K562 (cell line): ENCODE measurements around the gene OPCML. TPM values are rescaled to one million over a fixed set of nuclear protein-coding genes. Genes with fewer than 3 reads are reported as not detected.

Source experiments
- ATAC-seq: fragments of 200-7000 bp; cut with Tn5 transposase; 3 replicates; pipeline ENCODE4 v1.9.1; 2020; ENCODE audit warnings: moderate library complexity
- BruUV-seq: library from RNA; stranded (reverse); fragments of 400-500 nt; replicated peaks from 2 replicates; lab custom pipeline; 2021; lab: Mats Ljungman, UMichigan
- CTCF ChIA-PET: fragments of 300-600 bp; formaldehyde crosslinking; extraction: SDS; loops from one replicate; lab custom pipeline; 2021; ENCODE audit warnings: low intra/inter-chr PET ratio; lab: Yijun Ruan, JAX
- POLR2A ChIA-PET: fragments of 300-600, 350-650 bp; sonication (Branson Sonifier 250); formaldehyde crosslinking; extraction: SDS; loops from one replicate; lab custom pipeline; 2021; ENCODE audit warnings: antibody characterized with exemption, inconsistent platforms; lab: Yijun Ruan, JAX
- DNase-seq, 4 experiments: peaks; one replicate each; pipeline versions ENCODE4 v3.0.0 to v3.0.0-alpha.2; 2011 to 2018; ENCODE audit warnings: low spot score in 3 of 4, mixed read lengths in 3 of 4; ENCODE audit errors: extremely low read depth in 1 of 4
- FAIRE-seq: peaks from 2 replicates; lab custom pipeline; 2011; peaks lifted over from hg19 to GRCh38; lab: Jason Lieb, UNC
- H2AFZ ChIP-seq: 2 replicates; pipeline ENCODE4 v1.6.0; 2011; ENCODE audit warnings: low read depth, low read length, control low read depth, inconsistent platforms
- H3K27ac ChIP-seq: fragments of 200-600 bp; 3 replicates; pipeline ENCODE4 v1.8.0; 2011; ENCODE audit warnings: low read depth, mild to moderate bottlenecking, control low read depth, inconsistent platforms, low read length, moderate library complexity, mixed read lengths; ENCODE audit errors: extremely low read depth
- H3K27me3 ChIP-seq, 2 experiments: fragments of 300-600 bp in 1 of 2; 2 replicates in 1 of 2; 3 replicates in 1 of 2; pipeline versions ENCODE4 v1.6.0 to v1.8.0; 2011; ENCODE audit warnings: inconsistent platforms in 2 of 2, low read length in 2 of 2, mild to moderate bottlenecking in 1 of 2, mixed read lengths in 1 of 2, moderate library complexity in 1 of 2; ENCODE audit not compliant: control insufficient read depth in 2 of 2, insufficient read depth in 2 of 2
- H3K36me3 ChIP-seq: fragments of 300-600 bp; 3 replicates; pipeline ENCODE4 v1.8.0; 2011; ENCODE audit warnings: mild to moderate bottlenecking, low read length, inconsistent platforms; ENCODE audit not compliant: control insufficient read depth, insufficient read depth
- H3K4me1 ChIP-seq, 2 experiments: fragments of 200-600 bp in 1 of 2; replicated peaks in 1 of 2; 2 replicates in 1 of 2; 3 replicates in 1 of 2; pipeline versions ENCODE4 v1.5.1 to v1.8.0; 2011; ENCODE audit warnings: inconsistent platforms in 2 of 2, low read length in 2 of 2, mild to moderate bottlenecking in 1 of 2, mixed read lengths in 1 of 2, moderate library complexity in 1 of 2; ENCODE audit not compliant: control insufficient read depth in 2 of 2, insufficient read depth in 2 of 2
- H3K4me2 ChIP-seq: 2 replicates; pipeline ENCODE4 v1.6.1; 2011; ENCODE audit warnings: low read length, control low read depth, inconsistent platforms, mixed read lengths; ENCODE audit not compliant: insufficient read depth
- H3K4me3 ChIP-seq: fragments of 200-600 bp; sonication (generic), shearing (Covaris generic); 2 replicates; pipeline ENCODE4 v1.5.1; 2016; ENCODE audit warnings: control low read depth, inconsistent platforms
- H3K79me2 ChIP-seq: fragments of 200-600 bp; 3 replicates; pipeline ENCODE4 v1.8.0; 2011; ENCODE audit warnings: low read length, inconsistent platforms; ENCODE audit not compliant: control insufficient read depth, insufficient read depth
- H3K9ac ChIP-seq, 2 experiments: 2 replicates each; pipeline versions ENCODE4 v1.6.0 to v1.6.1; 2011; ENCODE audit warnings: low read depth in 2 of 2, low read length in 2 of 2, control low read depth in 1 of 2, inconsistent platforms in 1 of 2, mild to moderate bottlenecking in 1 of 2, mixed read lengths in 1 of 2; ENCODE audit not compliant: insufficient read depth in 1 of 2
- H3K9me1 ChIP-seq: one replicate; pipeline ENCODE4 v1.6.0; 2011; ENCODE audit warnings: inconsistent platforms, mild to moderate bottlenecking, low read length, moderate library complexity; ENCODE audit not compliant: control insufficient read depth, insufficient read depth
- H3K9me3 ChIP-seq: replicated peaks from 2 replicates; pipeline ENCODE4 v1.5.1; 2011; ENCODE audit warnings: low read depth, low read length, inconsistent platforms; ENCODE audit not compliant: control insufficient read depth, insufficient read depth
- H4K20me1 ChIP-seq: replicated peaks from 2 replicates; pipeline ENCODE4 v1.6.1; 2011; ENCODE audit warnings: low read length, inconsistent platforms, mixed read lengths; ENCODE audit not compliant: control insufficient read depth, insufficient read depth
- ARHGAP35 ChIP-seq: fragments of 450-650 bp; IDR thresholded peaks from 2 replicates; pipeline ENCODE4 v1.6.1; 2018; ENCODE audit not compliant: partially characterized antibody
- DACH1 ChIP-seq: fragments of 450-650 bp; IDR thresholded peaks from 2 replicates; pipeline ENCODE4 v1.6.1; 2018; ENCODE audit not compliant: partially characterized antibody
- HINFP ChIP-seq: fragments of 450-650 bp; conservative IDR thresholded peaks from 2 replicates; pipeline ENCODE4 v1.6.1; 2016; ENCODE audit warnings: missing genetic modification characterization, low read depth, mild to moderate bottlenecking, control low read depth, missing compliant biosample characterization
- IRF2 ChIP-seq: sonication (generic); formaldehyde crosslinking; IDR thresholded peaks from 2 replicates; pipeline ENCODE4 v1.8.1; 2022; ENCODE audit warnings: mild to moderate bottlenecking, missing genetic modification reagents
- MCM2 ChIP-seq: fragments of 450-650 bp; IDR thresholded peaks from 2 replicates; pipeline ENCODE4 v1.6.1; 2017; ENCODE audit warnings: low read depth, mild to moderate bottlenecking
- PCBP2 ChIP-seq: fragments of 200-400 bp; formaldehyde crosslinking; IDR thresholded peaks from 2 replicates; pipeline ENCODE4 v1.6.1; 2018; ENCODE audit warnings: low read length, low read depth, mild to moderate bottlenecking, moderate library complexity; ENCODE audit not compliant: poor library complexity, severe bottlenecking
- TSC22D4 ChIP-seq: fragments of 450-650 bp; IDR thresholded peaks from 2 replicates; pipeline ENCODE4 v1.6.1; 2016; ENCODE audit warnings: missing genetic modification characterization, missing biosample characterization, control low read depth
- ZEB2 ChIP-seq: fragments of 450-650 bp; IDR thresholded peaks from 2 replicates; pipeline ENCODE4 v1.6.1; 2016
- ZNF134 ChIP-seq: fragments of 250-450 bp; sonication (Bioruptor Pico); conservative IDR thresholded peaks from 2 replicates; pipeline ENCODE4 v1.4.0; 2020
- WGBS: fragments of 100-300 bp; shearing (Covaris generic); methylation state at CpG from one replicate; pipeline ENCODE4 v1.1.6; 2016; ENCODE audit warnings: low coverage, mixed read lengths; ENCODE audit not compliant: insufficient coverage; ENCODE audit errors: missing lambda C conversion rate; 5-methylcytosine and 5-hydroxymethylcytosine counted together
- in situ Hi-C: fragments of 300-500 bp; cut with MboI; formaldehyde crosslinking; loops from 4 replicates; pipeline ENCODE4 v1.15.0; 2018; ENCODE audit warnings: inconsistent platforms, mixed read lengths
- intact Hi-C: fragments of 100-400 bp; cut with micrococcal nuclease; formaldehyde crosslinking; loops from 2 replicates; pipeline ENCODE4 v1.14.2; 2022
- polyA plus RNA-seq, 8 experiments: library from polyadenylated mRNA; depleted of rRNA in 4 of 8; stranded (reverse) in 5 of 8; unstranded in 3 of 8; fragments of >200 nt; fragmentation: Nextera tagmentation in 2 of 8; fragmentation: Illumina TruSeq in 1 of 8; extraction: Ambion mirVana in 2 of 8; extraction: Trizol in 1 of 8; gene quantifications; 2 replicates each; pipeline versions ENCODE4 v1.2.1 to v1.2.3, GENCODE V29; 2011 to 2014; ENCODE audit warnings: inconsistent platforms in 1 of 8, missing spikeins in 1 of 8
- total RNA-seq, 7 experiments: library from RNA; depleted of rRNA in 6 of 7; stranded (reverse); fragments of >200 nt in 6 of 7; fragmentation: Illumina TruSeq in 2 of 7; extraction: Trizol in 2 of 7; gene quantifications; 2 replicates each; pipeline versions ENCODE4 v1.2.1 to v1.2.3, GENCODE V29; 2011 to 2021; ENCODE audit warnings: low replicate concordance in 1 of 7
- TF ChIP-seq, protein P1 (sequence below): IDR thresholded peaks from 2 replicates; pipeline ENCODE4 v1.6.1; 2011; ENCODE audit warnings: borderline replicate concordance, low read depth, mild to moderate bottlenecking, moderate library complexity, low read length; ENCODE audit not compliant: insufficient read depth, poor library complexity, severe bottlenecking
- TF ChIP-seq, protein P2 (sequence below): sonication (generic); formaldehyde crosslinking; IDR thresholded peaks from 2 replicates; pipeline ENCODE4 v1.8.1; 2023; ENCODE audit warnings: mild to moderate bottlenecking, missing genetic modification reagents

The OPCML gene
- total and polyA plus RNA-seq, 9 of the 15 experiments (the other 6 are each of a cell fraction or from before 2014, with no cell fraction given): not detected

GRCh38 chr11:133166662-133167061, 365.6 kb downstream of the OPCML start:
- in situ Hi-C loops (no loop called here), intact Hi-C loops (no loop called here)
- no peak overlapping the region for H3K9ac ChIP-seq
- BruUV-seq: no TSS peak
- no peaks in the 10 kb centered on the region for H3K79me2 ChIP-seq
- no peaks in the 10 kb centered on the region for H3K9me1 ChIP-seq
- no peak overlapping the region for H3K4me2 ChIP-seq
- H3K4me3 ChIP-seq: no peak overlapping the region
- no peaks in the 10 kb centered on the region for H3K9me3 ChIP-seq
- no peaks in the 10 kb centered on the region for H3K27me3 ChIP-seq
- no peak for TF ChIP-seq TSC22D4 (tag)
- no peak for TF ChIP-seq DACH1
- TF ChIP-seq MCM2: no peak
- no peak for TF ChIP-seq HINFP (tag)
- TF ChIP-seq IRF2 (CRISPR knock-in tag): no peak
- TF ChIP-seq, protein P1, sequence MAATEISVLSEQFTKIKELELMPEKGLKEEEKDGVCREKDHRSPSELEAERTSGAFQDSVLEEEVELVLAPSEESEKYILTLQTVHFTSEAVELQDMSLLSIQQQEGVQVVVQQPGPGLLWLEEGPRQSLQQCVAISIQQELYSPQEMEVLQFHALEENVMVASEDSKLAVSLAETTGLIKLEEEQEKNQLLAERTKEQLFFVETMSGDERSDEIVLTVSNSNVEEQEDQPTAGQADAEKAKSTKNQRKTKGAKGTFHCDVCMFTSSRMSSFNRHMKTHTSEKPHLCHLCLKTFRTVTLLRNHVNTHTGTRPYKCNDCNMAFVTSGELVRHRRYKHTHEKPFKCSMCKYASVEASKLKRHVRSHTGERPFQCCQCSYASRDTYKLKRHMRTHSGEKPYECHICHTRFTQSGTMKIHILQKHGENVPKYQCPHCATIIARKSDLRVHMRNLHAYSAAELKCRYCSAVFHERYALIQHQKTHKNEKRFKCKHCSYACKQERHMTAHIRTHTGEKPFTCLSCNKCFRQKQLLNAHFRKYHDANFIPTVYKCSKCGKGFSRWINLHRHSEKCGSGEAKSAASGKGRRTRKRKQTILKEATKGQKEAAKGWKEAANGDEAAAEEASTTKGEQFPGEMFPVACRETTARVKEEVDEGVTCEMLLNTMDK: no peak
- no peak for TF ChIP-seq ARHGAP35
- TF ChIP-seq, protein P2, sequence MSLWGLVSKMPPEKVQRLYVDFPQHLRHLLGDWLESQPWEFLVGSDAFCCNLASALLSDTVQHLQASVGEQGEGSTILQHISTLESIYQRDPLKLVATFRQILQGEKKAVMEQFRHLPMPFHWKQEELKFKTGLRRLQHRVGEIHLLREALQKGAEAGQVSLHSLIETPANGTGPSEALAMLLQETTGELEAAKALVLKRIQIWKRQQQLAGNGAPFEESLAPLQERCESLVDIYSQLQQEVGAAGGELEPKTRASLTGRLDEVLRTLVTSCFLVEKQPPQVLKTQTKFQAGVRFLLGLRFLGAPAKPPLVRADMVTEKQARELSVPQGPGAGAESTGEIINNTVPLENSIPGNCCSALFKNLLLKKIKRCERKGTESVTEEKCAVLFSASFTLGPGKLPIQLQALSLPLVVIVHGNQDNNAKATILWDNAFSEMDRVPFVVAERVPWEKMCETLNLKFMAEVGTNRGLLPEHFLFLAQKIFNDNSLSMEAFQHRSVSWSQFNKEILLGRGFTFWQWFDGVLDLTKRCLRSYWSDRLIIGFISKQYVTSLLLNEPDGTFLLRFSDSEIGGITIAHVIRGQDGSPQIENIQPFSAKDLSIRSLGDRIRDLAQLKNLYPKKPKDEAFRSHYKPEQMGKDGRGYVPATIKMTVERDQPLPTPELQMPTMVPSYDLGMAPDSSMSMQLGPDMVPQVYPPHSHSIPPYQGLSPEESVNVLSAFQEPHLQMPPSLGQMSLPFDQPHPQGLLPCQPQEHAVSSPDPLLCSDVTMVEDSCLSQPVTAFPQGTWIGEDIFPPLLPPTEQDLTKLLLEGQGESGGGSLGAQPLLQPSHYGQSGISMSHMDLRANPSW: no peak
- no peak for TF ChIP-seq ZEB2
- TF ChIP-seq PCBP2: no peak
- no peak for TF ChIP-seq ZNF134 (CRISPR knock-in tag)
- TF ChIP-seq, all 486 proteins: peak for 0
- CTCF ChIA-PET: no interaction called here
- Histone ChIP-seq H3K4me1 (no peaks in the 10 kb centered on the region), H3K36me3 (no peaks in the 10 kb centered on the region), H2AFZ (no peak overlapping the region), H4K20me1 (no peaks in the 10 kb centered on the region), H3K27ac (no peak overlapping the region)
- FAIRE-seq: no peak
- DNase-seq: no peak
- 0% methylated on average over 3 of the region's 3 CpGs for whole genome bisulfite sequencing
- POLR2A ChIA-PET: no interaction called here
- ATAC-seq: no peak
